ENCODE measurements around the gene SQOR.
"Not testable (repeated sequence)": the region's sequence is repeated elsewhere in the genome, so short reads cannot be mapped to it uniquely, and the experiment has no call there.

SQOR gene

DNA sequence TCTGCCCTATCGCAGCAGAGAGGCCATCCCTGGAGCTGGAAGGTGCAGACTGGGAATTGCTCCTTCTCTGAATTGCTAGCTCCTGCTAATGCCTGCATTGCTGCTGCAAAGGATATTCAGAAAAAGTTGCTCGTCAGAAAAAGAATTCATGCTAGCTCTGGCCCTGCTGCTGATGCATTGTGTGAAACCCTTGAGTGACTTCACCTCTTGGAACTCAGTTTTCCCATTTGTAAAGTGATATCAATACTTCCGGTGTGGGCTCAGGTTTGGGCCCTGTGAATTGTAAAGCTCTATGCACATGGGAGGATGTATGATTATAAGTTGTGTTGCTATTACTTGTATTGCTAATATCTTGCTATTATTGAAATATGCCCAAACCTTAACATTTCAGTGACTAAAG, 11.4 kb downstream of the SQOR start:
- Histone ChIP-seq H3K4me1 (ENCODE audit: control insufficient read depth in 1 of 2, insufficient read depth in 1 of 2, low read depth in 1 of 2, low read length in 1 of 2) (peaks cover 80 to 87% of the 10 kb centered on the region in 2 experiments), H3K9me3 (no peaks in the 10 kb centered on the region), H3K27me3 (no peaks in the 10 kb centered on the region), H3K36me3 (no peaks in the 10 kb centered on the region), H3K4me3 (ENCODE audit: low read depth in 1 of 2, low read length in 1 of 2) (peak overlapping the region in 1 of 2 experiments; percentile 40), H3K27ac (peak overlapping the region; percentile 98)
- TF ChIP-seq, protein P1, sequence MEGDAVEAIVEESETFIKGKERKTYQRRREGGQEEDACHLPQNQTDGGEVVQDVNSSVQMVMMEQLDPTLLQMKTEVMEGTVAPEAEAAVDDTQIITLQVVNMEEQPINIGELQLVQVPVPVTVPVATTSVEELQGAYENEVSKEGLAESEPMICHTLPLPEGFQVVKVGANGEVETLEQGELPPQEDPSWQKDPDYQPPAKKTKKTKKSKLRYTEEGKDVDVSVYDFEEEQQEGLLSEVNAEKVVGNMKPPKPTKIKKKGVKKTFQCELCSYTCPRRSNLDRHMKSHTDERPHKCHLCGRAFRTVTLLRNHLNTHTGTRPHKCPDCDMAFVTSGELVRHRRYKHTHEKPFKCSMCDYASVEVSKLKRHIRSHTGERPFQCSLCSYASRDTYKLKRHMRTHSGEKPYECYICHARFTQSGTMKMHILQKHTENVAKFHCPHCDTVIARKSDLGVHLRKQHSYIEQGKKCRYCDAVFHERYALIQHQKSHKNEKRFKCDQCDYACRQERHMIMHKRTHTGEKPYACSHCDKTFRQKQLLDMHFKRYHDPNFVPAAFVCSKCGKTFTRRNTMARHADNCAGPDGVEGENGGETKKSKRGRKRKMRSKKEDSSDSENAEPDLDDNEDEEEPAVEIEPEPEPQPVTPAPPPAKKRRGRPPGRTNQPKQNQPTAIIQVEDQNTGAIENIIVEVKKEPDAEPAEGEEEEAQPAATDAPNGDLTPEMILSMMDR (IDR thresholded peaks at IDR 0.05): no peak

DNA sequence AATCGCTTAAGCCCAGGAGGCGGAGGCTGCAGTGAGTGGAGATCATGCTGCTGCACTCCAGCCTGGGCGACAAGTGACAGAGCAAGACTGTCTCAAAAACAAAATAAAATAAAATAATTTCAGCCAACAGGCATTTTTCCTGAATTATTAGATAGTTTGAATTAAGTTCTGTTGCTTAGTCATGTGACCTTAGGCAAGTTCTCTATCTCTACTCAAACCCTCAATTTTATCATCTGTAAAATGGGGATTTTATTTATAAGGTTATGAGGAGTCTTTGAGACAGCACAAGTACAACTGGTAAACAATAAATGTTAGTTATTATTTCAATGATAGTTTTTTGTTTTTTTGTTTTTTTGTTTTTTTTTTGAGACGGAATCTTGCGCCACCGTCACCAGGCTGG, 13.0 kb downstream of the SQOR start:
- no peaks in the 10 kb centered on the region for H3K9me3 ChIP-seq
- peak overlapping the region; percentile 33 for H3K27ac ChIP-seq
- no peaks in the 10 kb centered on the region for H3K36me3 ChIP-seq
- peaks cover 70 to 82% of the 10 kb centered on the region in 2 experiments for H3K4me1 ChIP-seq (ENCODE audit: control insufficient read depth in 1 of 2, insufficient read depth in 1 of 2, low read depth in 1 of 2, low read length in 1 of 2)
- H3K27me3 ChIP-seq: no peaks in the 10 kb centered on the region
- no peak overlapping the region for H3K4me3 ChIP-seq (ENCODE audit: low read depth in 1 of 2, low read length in 1 of 2)
- TF ChIP-seq, protein P1 (IDR thresholded peaks at IDR 0.05): no peak

DNA sequence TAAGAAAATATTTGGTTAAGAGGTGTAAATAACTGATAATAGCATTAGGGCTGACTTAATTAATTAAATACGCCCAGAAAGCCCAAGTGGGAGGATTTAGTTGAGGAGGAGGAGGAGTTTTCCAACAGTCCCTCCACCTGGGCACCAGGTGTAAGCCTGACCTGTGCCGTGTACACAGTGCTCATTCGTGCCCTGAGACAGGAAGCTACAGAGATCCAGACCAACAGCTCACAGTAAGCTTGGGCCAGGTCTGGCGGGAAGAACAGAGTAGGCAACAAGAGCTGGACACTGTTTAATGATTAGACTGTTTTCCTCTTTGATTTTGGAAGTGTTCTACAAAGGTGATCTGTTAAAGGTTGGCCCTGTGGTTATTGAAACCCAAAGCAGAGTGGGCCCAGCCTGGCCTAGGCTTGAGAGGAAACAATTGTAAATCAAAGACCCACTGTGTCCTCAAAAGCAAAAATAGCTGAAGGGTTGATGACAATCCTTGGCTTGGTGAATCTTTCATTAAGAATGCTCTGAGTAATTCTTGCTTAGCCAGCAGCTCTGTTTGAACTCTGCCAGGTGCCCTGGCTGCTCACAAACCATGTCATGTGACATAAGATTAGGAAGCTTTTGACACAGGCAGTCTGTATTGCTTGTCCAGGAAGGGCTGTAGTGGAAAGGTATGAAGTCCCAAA, 13.8 kb downstream of the SQOR start:
- H3K9me3 ChIP-seq: no peaks in the 10 kb centered on the region
- TF ChIP-seq, protein P1 (IDR thresholded peaks at IDR 0.05): no peak
- peak overlapping the region; percentile 69 for H3K27ac ChIP-seq
- no peaks in the 10 kb centered on the region for H3K36me3 ChIP-seq
- H3K4me3 ChIP-seq (ENCODE audit: low read depth in 1 of 2, low read length in 1 of 2): no peak overlapping the region
- peaks cover 69 to 82% of the 10 kb centered on the region in 2 experiments for H3K4me1 ChIP-seq (ENCODE audit: control insufficient read depth in 1 of 2, insufficient read depth in 1 of 2, low read depth in 1 of 2, low read length in 1 of 2)
- H3K27me3 ChIP-seq: no peaks in the 10 kb centered on the region

DNA sequence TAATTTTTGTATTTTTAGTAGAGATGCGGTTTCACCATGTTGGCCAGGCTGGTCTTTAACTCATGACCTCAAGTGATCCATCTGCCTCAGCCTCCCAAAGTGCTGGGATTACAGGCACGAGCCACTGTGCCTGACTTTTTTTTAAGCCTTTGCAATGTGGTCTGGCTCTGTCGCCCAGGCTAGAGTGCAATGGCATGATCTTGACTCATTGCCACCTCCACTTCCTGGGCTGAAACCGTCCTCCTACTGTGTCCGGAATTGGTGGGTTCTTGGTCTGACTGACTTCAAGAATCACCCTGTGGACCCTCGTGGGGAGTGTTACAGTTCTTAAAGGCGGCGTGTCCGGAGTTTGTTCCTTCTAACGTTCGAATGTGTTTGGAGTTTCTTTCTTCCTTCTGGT, 15.2 kb downstream of the SQOR start:
- not testable (repeated sequence) for H3K9me3 ChIP-seq; H3K27me3 ChIP-seq; H3K36me3 ChIP-seq; H3K4me3 ChIP-seq (ENCODE audit: low read depth in 1 of 2, low read length in 1 of 2)
- H3K27ac ChIP-seq: peak overlapping the region; percentile 69
- H3K4me1 ChIP-seq (ENCODE audit: control insufficient read depth in 1 of 2, insufficient read depth in 1 of 2, low read depth in 1 of 2, low read length in 1 of 2): peaks cover 69 to 82% of the 10 kb centered on the region in 2 experiments

DNA sequence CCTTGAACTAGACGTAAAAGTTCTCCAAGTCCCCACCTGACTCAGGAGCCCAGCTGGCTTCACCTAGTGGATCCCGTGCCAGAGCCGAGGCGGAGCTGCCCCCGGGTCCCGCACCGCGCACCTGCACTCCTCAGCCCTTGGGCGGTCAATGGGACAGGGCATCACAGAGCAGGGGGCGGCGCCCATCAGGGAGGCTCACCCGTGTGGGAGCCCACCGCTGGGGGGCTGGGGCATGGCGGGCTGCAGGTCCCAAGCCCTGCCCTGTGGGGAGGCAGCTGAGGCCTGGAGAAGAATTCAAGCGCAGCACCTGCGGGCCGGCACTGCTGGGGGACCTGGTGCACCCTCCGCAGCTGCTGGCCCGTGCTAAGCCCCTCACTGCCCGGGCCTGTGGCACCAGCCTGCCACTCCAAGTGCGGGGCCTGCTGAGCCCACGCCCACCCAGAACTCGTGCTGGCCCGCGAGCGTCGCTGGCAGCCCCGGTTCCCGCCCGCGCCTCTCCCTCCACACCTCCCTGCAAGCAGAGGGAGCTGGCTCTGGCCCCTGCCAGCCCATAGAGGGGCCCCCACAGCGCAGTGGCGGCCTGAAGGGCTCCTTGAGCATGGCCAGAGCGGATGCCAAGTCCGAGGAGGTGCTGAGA, 16.2 kb downstream of the SQOR start:
- no peak overlapping the region for H3K4me3 ChIP-seq (ENCODE audit: low read depth in 1 of 2, low read length in 1 of 2)
- H3K9me3 ChIP-seq: no peaks in the 10 kb centered on the region
- TF ChIP-seq, protein P1 (IDR thresholded peaks at IDR 0.05): no peak
- peaks cover 68 to 77% of the 10 kb centered on the region in 2 experiments for H3K4me1 ChIP-seq (ENCODE audit: control insufficient read depth in 1 of 2, insufficient read depth in 1 of 2, low read depth in 1 of 2, low read length in 1 of 2)
- no peak overlapping the region for H3K27ac ChIP-seq
- no peaks in the 10 kb centered on the region for H3K27me3 ChIP-seq
- no peaks in the 10 kb centered on the region for H3K36me3 ChIP-seq

DNA sequence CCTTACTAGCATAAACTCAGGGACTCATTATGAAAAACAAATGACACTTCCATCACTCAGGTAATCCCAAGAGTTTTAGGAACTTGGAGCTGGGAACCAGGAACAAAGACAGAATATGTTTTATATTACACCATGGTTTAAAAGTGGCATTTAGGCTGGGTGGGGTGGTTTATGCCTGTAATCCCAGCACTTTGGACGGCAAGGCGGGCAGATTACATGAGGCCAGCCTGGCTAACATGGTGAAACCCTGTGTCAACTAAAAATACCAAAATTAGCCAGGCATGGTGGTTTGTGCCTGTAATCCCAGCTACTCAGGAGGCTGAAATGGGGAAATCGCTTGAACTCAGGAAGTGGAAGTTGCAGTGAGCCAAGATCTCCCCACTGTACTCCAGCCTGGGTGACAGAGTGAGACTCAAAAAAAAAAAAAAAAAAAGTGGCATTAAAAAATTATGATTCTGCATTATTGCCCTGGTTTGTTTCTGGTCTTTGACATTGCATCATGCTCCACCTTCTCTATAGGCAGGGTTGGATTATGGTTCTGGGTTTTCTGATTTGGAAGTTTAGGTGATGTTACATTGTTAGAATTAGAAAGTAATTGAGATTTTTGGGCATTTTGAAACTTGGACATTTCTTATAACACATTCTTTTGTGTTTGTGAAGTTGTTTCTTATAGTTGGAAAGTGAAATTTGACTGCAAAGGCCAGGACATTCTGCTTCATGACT, 19.0 kb downstream of the SQOR start:
- Histone ChIP-seq H3K27ac (peak overlapping the region; percentile 83), H3K36me3 (peaks cover 7% of the 10 kb centered on the region), H3K27me3 (no peaks in the 10 kb centered on the region), H3K4me1 (ENCODE audit: control insufficient read depth in 1 of 2, insufficient read depth in 1 of 2, low read depth in 1 of 2, low read length in 1 of 2) (peaks cover 51 to 58% of the 10 kb centered on the region in 2 experiments), H3K4me3 (ENCODE audit: low read depth in 1 of 2, low read length in 1 of 2) (peak overlapping the region in 1 of 2 experiments; percentile 19), H3K9me3 (no peaks in the 10 kb centered on the region)
- TF ChIP-seq, protein P1 (IDR thresholded peaks at IDR 0.05): no peak

Data from neutrophil (primary cell).